GM23338 (cell line): Measurements from ENCODE around the gene RAB4A. TPM values are rescaled to one million over a fixed set of nuclear protein-coding genes. Genes with fewer than 3 reads are reported as not detected.

Experiments
- ATAC-seq: fragments of 200-7000 bp; cut with Tn5 transposase; 3 replicates; pipeline ENCODE4 v1.9.1; 2020
- DNase-seq: peaks from one replicate; pipeline ENCODE4 v3.0.0-alpha.2; 2015; ENCODE audit warnings: low spot score
- H2AFZ ChIP-seq: fragments of 200-600 bp; sonication (generic); 2 replicates; pipeline ENCODE4 v1.8.0; 2016; ENCODE audit warnings: antibody characterized with exemption, mild to moderate bottlenecking, moderate library complexity
- H3F3A ChIP-seq: fragments of 200-600 bp; sonication (generic); replicated peaks from 2 replicates; pipeline ENCODE4 v1.8.0; 2017; ENCODE audit warnings: antibody characterized with exemption, mixed run types, low read depth
- H3K27ac ChIP-seq: fragments of 200-600 bp; sonication (generic); 2 replicates; pipeline ENCODE4 v1.6.1; 2016; ENCODE audit warnings: low read depth
- H3K27me3 ChIP-seq: fragments of 200-600 bp; sonication (generic); 2 replicates; pipeline ENCODE4 v1.8.0; 2016; ENCODE audit warnings: mild to moderate bottlenecking, mixed run types, moderate library complexity; ENCODE audit not compliant: insufficient read depth
- H3K36me3 ChIP-seq: fragments of 200-600 bp; sonication (generic); 2 replicates; pipeline ENCODE4 v1.8.0; 2016; ENCODE audit warnings: mild to moderate bottlenecking; ENCODE audit not compliant: insufficient read depth
- H3K4me1 ChIP-seq: fragments of 200-600 bp; sonication (generic); 2 replicates; pipeline ENCODE4 v1.8.0; 2016; ENCODE audit warnings: mild to moderate bottlenecking, moderate library complexity; ENCODE audit not compliant: insufficient read depth
- H3K4me2 ChIP-seq: fragments of 200-600 bp; sonication (generic); 2 replicates; pipeline ENCODE4 v1.7.1; 2017; ENCODE audit warnings: mixed run types
- H3K4me3 ChIP-seq: fragments of 200-600 bp; sonication (generic); 2 replicates; pipeline ENCODE4 v1.6.1; 2016; ENCODE audit warnings: mixed run types
- H3K79me2 ChIP-seq: fragments of 200-600 bp; sonication (generic); replicated peaks from 2 replicates; pipeline ENCODE4 v1.8.0; 2017; ENCODE audit warnings: mild to moderate bottlenecking; ENCODE audit not compliant: insufficient read depth
- H3K9me2 ChIP-seq: fragments of 200-600 bp; sonication (generic); 2 replicates; pipeline ENCODE4 v1.8.0; 2017; ENCODE audit not compliant: insufficient read depth
- H4K20me1 ChIP-seq: fragments of 200-600 bp; sonication (generic); replicated peaks from 2 replicates; pipeline ENCODE4 v1.8.0; 2017; ENCODE audit warnings: mild to moderate bottlenecking; ENCODE audit not compliant: insufficient read depth
- H3K27ac Mint-ChIP-seq: 2 replicates; pipeline ENCODE4 v1.8.0; 2020; ENCODE audit warnings: inconsistent platforms, mild to moderate bottlenecking, moderate library complexity, mixed read lengths
- H3K27me3 Mint-ChIP-seq: 3 replicates; pipeline ENCODE4 v1.8.0; 2022; ENCODE audit warnings: low read depth, mild to moderate bottlenecking, moderate library complexity, mixed read lengths, inconsistent platforms; ENCODE audit not compliant: insufficient read depth, poor library complexity
- H3K36me3 Mint-ChIP-seq: 3 replicates; pipeline ENCODE4 v1.8.0; 2021; ENCODE audit warnings: low read depth, mild to moderate bottlenecking, inconsistent platforms, moderate library complexity, mixed read lengths
- H3K4me1 Mint-ChIP-seq: 3 replicates; pipeline ENCODE4 v1.8.0; 2020; ENCODE audit warnings: mild to moderate bottlenecking, inconsistent platforms, mixed read lengths
- H3K4me3 Mint-ChIP-seq: 3 replicates; pipeline ENCODE4 v1.8.0; 2021; ENCODE audit warnings: moderate library complexity, mild to moderate bottlenecking, inconsistent platforms, mixed read lengths
- H3K9me3 Mint-ChIP-seq: 3 replicates; pipeline ENCODE4 v1.8.0; 2020; ENCODE audit warnings: moderate library complexity, mild to moderate bottlenecking, inconsistent platforms, mixed read lengths
- CREB1 ChIP-seq: fragments of 250-450 bp; sonication (Bioruptor Pico); IDR thresholded peaks from 2 replicates; pipeline ENCODE4 v1.5.0; 2020; ENCODE audit warnings: low read depth, mild to moderate bottlenecking, moderate library complexity
- CTCF ChIP-seq, 2 experiments: fragments of 200-600 bp in 1 of 2; sonication (generic) in 1 of 2; conservative IDR thresholded peaks; 2 replicates each; pipeline versions ENCODE4 v1.5.1 to v1.6.1; 2016 to 2017; ENCODE audit warnings: antibody characterized with exemption in 2 of 2, low read depth in 2 of 2, mild to moderate bottlenecking in 2 of 2, moderate library complexity in 1 of 2
- ETS1 ChIP-seq: IDR thresholded peaks from 2 replicates; pipeline ENCODE4 v1.6.1; 2016; ENCODE audit warnings: antibody characterized with exemption
- EZH2 ChIP-seq: fragments of 200-600 bp; sonication (generic); IDR thresholded peaks from one replicate; pipeline ENCODE4 v1.8.0; 2017; ENCODE audit warnings: antibody characterized with exemption, mild to moderate bottlenecking, low read depth; ENCODE audit not compliant: unreplicated experiment
- EZH2phosphoT487 ChIP-seq: fragments of 200-600 bp; sonication (generic); IDR thresholded peaks from one replicate; pipeline ENCODE4 v1.8.1; 2018; ENCODE audit warnings: antibody characterized with exemption; ENCODE audit not compliant: unreplicated experiment
- JUNB ChIP-seq: IDR thresholded peaks from one replicate; pipeline ENCODE4 v1.6.1; 2016; ENCODE audit warnings: antibody characterized with exemption; ENCODE audit not compliant: unreplicated experiment
- NANOG ChIP-seq: IDR thresholded peaks from 2 replicates; pipeline ENCODE4 v1.6.1; 2016; ENCODE audit warnings: antibody characterized with exemption, borderline replicate concordance
- POLR2AphosphoS5 ChIP-seq: IDR thresholded peaks from 2 replicates; pipeline ENCODE4 v1.6.1; 2016; ENCODE audit warnings: antibody characterized with exemption, low read depth
- REST ChIP-seq: IDR thresholded peaks from one replicate; pipeline ENCODE4 v1.6.1; 2018; ENCODE audit warnings: antibody characterized with exemption; ENCODE audit not compliant: unreplicated experiment
- STAT1 ChIP-seq: IDR thresholded peaks from one replicate; pipeline ENCODE4 v1.6.1; 2016; ENCODE audit warnings: antibody characterized with exemption; ENCODE audit not compliant: unreplicated experiment
- ZNF114 ChIP-seq: fragments of 250-450 bp; sonication (Bioruptor Pico); IDR thresholded peaks from 2 replicates; pipeline ENCODE4 v1.5.0; 2020; ENCODE audit warnings: mild to moderate bottlenecking, moderate library complexity
- ZNF331 ChIP-seq: fragments of 250-450 bp; sonication (Bioruptor Pico); IDR thresholded peaks from 2 replicates; pipeline ENCODE4 v1.5.0; 2020; ENCODE audit warnings: low read depth, mild to moderate bottlenecking, moderate library complexity
- ZNF462 ChIP-seq: fragments of 250-450 bp; sonication (Bioruptor Pico); IDR thresholded peaks from 2 replicates; pipeline ENCODE4 v1.5.0; 2020; ENCODE audit warnings: mild to moderate bottlenecking, moderate library complexity
- polyA plus RNA-seq: library from polyadenylated mRNA; unstranded; fragments of >200 nt; fragmentation: Nextera tagmentation; extraction: Ambion mirVana; gene quantifications from 2 replicates; pipeline ENCODE4 v1.2.1, GENCODE V29; 2016
- total RNA-seq: library from RNA; depleted of rRNA; stranded (reverse); fragments of >200 nt; shearing (Covaris generic); gene quantifications from 2 replicates; pipeline ENCODE4 v1.2.3, GENCODE V29; 2014

The RAB4A gene
- total and polyA plus RNA-seq, 2 experiments from 2014 or later, result 37.5 to 50.8 TPM

GRCh38 chr1:229303855-229304254 is 32.9 kb downstream of the RAB4A start:
- ATAC-seq (no peak), DNase-seq (no peak)
- Mint-ChIP-seq H3K4me3 (no peak overlapping the region), H3K9me3 (no peaks in the 10 kb centered on the region), H3K36me3 (peaks cover 13% of the 10 kb centered on the region), H3K4me1 (peaks cover 7% of the 10 kb centered on the region; the same call in 2 of the 3 replicates), H3K27me3 (no peaks in the 10 kb centered on the region), H3K27ac (no peak overlapping the region)
- H3K27ac ChIP-seq, result no peak overlapping the region
- no peaks in the 10 kb centered on the region for H3K27me3 ChIP-seq
- TF ChIP-seq REST, result no peak
- no peak for TF ChIP-seq ZNF331 (CRISPR knock-in tag)
- TF ChIP-seq CTCF (conservative IDR thresholded peaks at IDR 0.05; ENCODE audit: low read depth in 2 of 2), result no peak
- TF ChIP-seq NANOG, result no peak
- no peak for TF ChIP-seq ZNF114 (CRISPR knock-in tag)
- no peak for TF ChIP-seq JUNB
- TF ChIP-seq ETS1, result no peak
- no peak for TF ChIP-seq STAT1
- TF ChIP-seq ZNF462 (CRISPR knock-in tag), result no peak
- no peak for TF ChIP-seq EZH2phosphoT487
- TF ChIP-seq POLR2AphosphoS5, result no peak
- TF ChIP-seq EZH2, result no peak
- TF ChIP-seq CREB1 (CRISPR knock-in tag), result no peak
- no peak overlapping the region for H3K4me3 ChIP-seq
- no peaks in the 10 kb centered on the region for H4K20me1 ChIP-seq
- H3K79me2 ChIP-seq, result no peaks in the 10 kb centered on the region
- no peaks in the 10 kb centered on the region for H3F3A ChIP-seq
- no peaks in the 10 kb centered on the region for H3K4me1 ChIP-seq
- H2AFZ ChIP-seq, result no peak overlapping the region
- H3K4me2 ChIP-seq, result no peak overlapping the region
- H3K36me3 ChIP-seq, result 0 out of 2 replicates have a peak, but pooled peaks cover 13% of the 10 kb centered on the region
- H3K9me2 ChIP-seq, result no peaks in the 10 kb centered on the region
